Mesendoderm (in vitro differentiated cells): ENCODE data around the gene FBXL17.

Experiments
- DNase-seq: peaks from one replicate; pipeline ENCODE4 v3.0.0; 2013
- H2AK5ac ChIP-seq: 2 replicates; pipeline ENCODE4 v1.6.1; 2013; ENCODE audit warnings: low read length, inconsistent platforms
- H2BK120ac ChIP-seq: 2 replicates; pipeline ENCODE4 v1.6.1; 2013; ENCODE audit warnings: low read depth, mild to moderate bottlenecking, low read length, moderate library complexity, mixed read lengths
- H2BK15ac ChIP-seq: replicated peaks from 2 replicates; pipeline ENCODE4 v1.6.1; 2013; ENCODE audit warnings: low read depth, mild to moderate bottlenecking, moderate library complexity
- H2BK5ac ChIP-seq: 2 replicates; pipeline ENCODE4 v1.6.1; 2013; ENCODE audit warnings: low read length, inconsistent platforms
- H3K18ac ChIP-seq: 2 replicates; pipeline ENCODE4 v1.6.1; 2013; ENCODE audit warnings: mild to moderate bottlenecking, low read length, mixed read lengths
- H3K23ac ChIP-seq: one replicate; pipeline ENCODE4 v1.6.1; 2013; ENCODE audit warnings: low read length
- H3K27ac ChIP-seq: 2 replicates; pipeline ENCODE4 v1.5.1; 2013; ENCODE audit warnings: low read depth, mild to moderate bottlenecking, inconsistent platforms, low read length, moderate library complexity
- H3K27me3 ChIP-seq: 2 replicates; pipeline ENCODE4 v1.6.1; 2013; ENCODE audit warnings: low read length, control low read depth, mild to moderate bottlenecking, inconsistent platforms; ENCODE audit not compliant: insufficient read depth, poor library complexity
- H3K36me3 ChIP-seq: 2 replicates; pipeline ENCODE4 v1.6.1; 2013; ENCODE audit warnings: low read length, inconsistent platforms; ENCODE audit not compliant: control insufficient read depth, insufficient read depth
- H3K4ac ChIP-seq: one replicate; pipeline ENCODE4 v1.6.1; 2013; ENCODE audit warnings: low read depth, mild to moderate bottlenecking, low read length, moderate library complexity
- H3K4me1 ChIP-seq: 2 replicates; pipeline ENCODE4 v1.6.1; 2013; ENCODE audit warnings: low read depth, low read length, inconsistent platforms; ENCODE audit not compliant: control insufficient read depth
- H3K4me2 ChIP-seq: 2 replicates; pipeline ENCODE4 v1.6.1; 2013; ENCODE audit warnings: low read length
- H3K4me3 ChIP-seq: 2 replicates; pipeline ENCODE4 v1.5.1; 2013; ENCODE audit warnings: mild to moderate bottlenecking, low read length
- H3K56ac ChIP-seq: one replicate; pipeline ENCODE4 v1.6.1; 2013; ENCODE audit warnings: low read length
- H3K79me1 ChIP-seq: 2 replicates; pipeline ENCODE4 v1.6.1; 2013; ENCODE audit warnings: low read length, inconsistent platforms
- H3K79me2 ChIP-seq: 2 replicates; pipeline ENCODE4 v1.6.1; 2013; ENCODE audit warnings: mild to moderate bottlenecking, low read length; ENCODE audit not compliant: control insufficient read depth, insufficient read depth
- H3K9ac ChIP-seq: 2 replicates; pipeline ENCODE4 v1.6.1; 2013; ENCODE audit warnings: low read length, inconsistent platforms
- H4K5ac ChIP-seq: one replicate; pipeline ENCODE4 v1.6.1; 2013; ENCODE audit warnings: low read length
- H4K8ac ChIP-seq: one replicate; pipeline ENCODE4 v1.6.1; 2013; ENCODE audit warnings: low read depth, mild to moderate bottlenecking, control low read depth, low read length, moderate library complexity
- WGBS: extraction: QIAGEN DNeasy Blood & Tissue Kit; methylation state at CpG from one replicate; pipeline ENCODE4 v1.1.7; 2013; ENCODE audit warnings: low lambda C conversion rate, missing lambda C conversion rate; ENCODE audit not compliant: insufficient coverage; ENCODE audit errors: extremely low coverage; 5-methylcytosine and 5-hydroxymethylcytosine counted together

Gene FBXL17

DNA sequence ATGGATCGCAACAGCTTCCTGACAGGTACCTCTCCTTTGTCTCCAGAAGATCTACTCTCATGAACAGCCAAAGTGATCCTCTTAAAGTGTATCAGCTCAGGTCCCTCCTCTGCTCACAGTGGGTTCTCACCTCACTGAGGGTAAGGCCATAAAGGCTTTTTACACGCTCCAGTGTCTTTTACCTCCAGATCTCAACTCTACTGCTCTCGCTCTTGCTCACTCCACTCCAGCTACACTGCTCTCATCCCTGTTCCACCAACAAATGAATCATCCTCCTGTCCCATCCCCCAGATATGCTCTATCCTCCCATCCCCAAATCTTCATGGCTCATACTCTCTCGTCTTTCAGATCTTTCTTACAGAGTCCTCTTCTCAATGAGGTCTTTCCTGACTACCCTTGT, 462.5 kb downstream of the FBXL17 start:
- Histone ChIP-seq H3K79me2 (no peaks in the 10 kb centered on the region), H2BK5ac (no peak overlapping the region), H3K4me2 (no peak overlapping the region), H3K79me1 (no peaks in the 10 kb centered on the region), H3K18ac (no peak overlapping the region), H2BK120ac (no peak overlapping the region), H3K27me3 (no peaks in the 10 kb centered on the region), H3K9ac (no peak overlapping the region), H2BK15ac (no peak overlapping the region), H3K36me3 (no peaks in the 10 kb centered on the region), H4K8ac (no peak overlapping the region), H3K4me3 (no peak overlapping the region), H3K27ac (no peak overlapping the region), H3K4ac (no peak overlapping the region), H2AK5ac (no peak overlapping the region), H3K56ac (no peak overlapping the region), H4K5ac (no peak overlapping the region), H3K4me1 (no peaks in the 10 kb centered on the region), H3K23ac (no peak overlapping the region)
- no peak for DNase-seq
- no CpG with 5 or more reads among the region's 4 CpGs for WGBS

DNA sequence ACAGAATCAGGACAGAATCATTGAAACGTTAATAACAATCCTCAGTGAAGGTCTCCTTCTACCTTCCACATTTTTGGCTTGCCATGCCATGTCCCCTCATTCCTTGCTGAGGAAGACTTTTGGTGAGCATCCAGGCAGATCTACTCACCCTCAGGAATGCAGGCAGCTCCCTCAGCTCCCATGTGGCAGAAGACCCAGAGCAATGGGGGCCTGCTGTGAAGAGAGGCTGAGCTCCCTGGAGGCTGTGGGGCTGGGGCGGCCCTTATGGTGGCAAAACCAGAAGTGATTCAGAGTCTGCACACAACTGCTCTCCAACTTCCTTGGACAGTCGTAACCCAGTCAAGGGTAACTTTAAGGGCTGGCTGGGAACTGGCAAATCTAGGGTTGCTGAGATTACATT, 463.9 kb downstream of the FBXL17 start:
- no CpG with 5 or more reads among the region's 3 CpGs for WGBS
- no peak overlapping the region for H3K56ac ChIP-seq
- H3K23ac ChIP-seq: no peak overlapping the region
- H3K4me2 ChIP-seq: no peak overlapping the region
- no peak overlapping the region for H2BK15ac ChIP-seq
- no peaks in the 10 kb centered on the region for H3K79me1 ChIP-seq
- H3K27me3 ChIP-seq: no peaks in the 10 kb centered on the region
- no peak overlapping the region for H2AK5ac ChIP-seq
- H3K18ac ChIP-seq: no peak overlapping the region
- H4K8ac ChIP-seq: no peak overlapping the region
- H3K4me1 ChIP-seq: no peaks in the 10 kb centered on the region
- no peak overlapping the region for H3K27ac ChIP-seq
- H4K5ac ChIP-seq: no peak overlapping the region
- DNase-seq: peak; percentile 26
- no peak overlapping the region for H3K9ac ChIP-seq
- H2BK120ac ChIP-seq: no peak overlapping the region
- H3K4me3 ChIP-seq: no peak overlapping the region
- no peak overlapping the region for H3K4ac ChIP-seq
- H2BK5ac ChIP-seq: no peak overlapping the region
- no peaks in the 10 kb centered on the region for H3K79me2 ChIP-seq
- no peaks in the 10 kb centered on the region for H3K36me3 ChIP-seq

DNA sequence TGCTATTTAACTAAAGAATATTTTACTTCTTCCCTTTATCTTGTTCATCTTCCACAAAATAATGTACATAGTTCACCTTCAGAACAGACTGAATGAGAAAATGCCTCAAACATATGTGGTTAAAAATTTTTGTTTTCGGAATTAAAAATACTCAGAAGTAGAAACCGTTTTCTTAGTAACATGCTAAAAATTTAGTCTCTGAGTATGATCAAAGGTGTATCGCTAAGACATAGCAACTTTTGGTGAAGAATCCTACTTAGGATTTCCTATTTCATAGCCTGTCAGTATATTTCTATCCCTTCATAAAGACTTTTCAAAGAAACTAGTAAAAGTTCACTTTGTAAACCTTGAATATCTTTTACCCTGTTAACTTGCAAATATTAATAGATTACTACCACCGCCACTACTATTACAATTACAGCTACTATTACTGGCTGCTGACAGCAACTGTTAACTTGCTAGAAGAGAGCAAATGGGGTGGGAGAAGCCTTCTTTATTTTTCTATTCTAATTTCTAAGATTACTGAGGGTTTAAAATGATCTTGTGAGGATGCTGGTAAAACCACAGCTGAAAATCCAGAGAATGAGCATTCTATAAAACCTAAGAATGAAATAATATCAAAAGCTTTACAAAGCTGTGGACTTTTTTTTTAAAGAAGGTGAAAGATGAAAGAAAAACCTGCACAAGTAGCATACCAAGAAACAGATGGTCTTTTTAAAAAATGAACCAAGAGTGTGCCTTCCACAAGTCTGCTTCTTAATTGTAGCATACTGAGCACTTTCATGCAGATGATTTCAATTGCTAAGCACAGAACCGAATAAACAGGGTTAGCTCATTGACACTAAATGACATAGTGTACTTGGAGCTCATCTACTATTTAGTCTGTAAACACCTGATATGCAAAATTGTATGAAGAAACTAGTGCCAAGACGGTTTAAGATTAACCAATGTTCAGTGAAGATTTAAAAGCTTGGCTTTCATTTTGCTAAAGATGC, 464.9 kb downstream of the FBXL17 start:
- Histone ChIP-seq H4K8ac (no peak overlapping the region), H3K4ac (no peak overlapping the region), H2BK120ac (no peak overlapping the region), H2BK5ac (no peak overlapping the region), H2BK15ac (no peak overlapping the region), H3K9ac (no peak overlapping the region), H3K4me2 (no peak overlapping the region), H3K56ac (no peak overlapping the region), H3K79me1 (no peaks in the 10 kb centered on the region), H3K4me3 (no peak overlapping the region), H3K79me2 (no peaks in the 10 kb centered on the region), H2AK5ac (no peak overlapping the region), H3K27me3 (no peaks in the 10 kb centered on the region), H4K5ac (no peak overlapping the region), H3K23ac (no peak overlapping the region), H3K36me3 (no peaks in the 10 kb centered on the region), H3K4me1 (no peaks in the 10 kb centered on the region), H3K27ac (no peak overlapping the region), H3K18ac (no peak overlapping the region)
- no CpG with 5 or more reads among the region's 6 CpGs for WGBS
- DNase-seq: no peak

DNA sequence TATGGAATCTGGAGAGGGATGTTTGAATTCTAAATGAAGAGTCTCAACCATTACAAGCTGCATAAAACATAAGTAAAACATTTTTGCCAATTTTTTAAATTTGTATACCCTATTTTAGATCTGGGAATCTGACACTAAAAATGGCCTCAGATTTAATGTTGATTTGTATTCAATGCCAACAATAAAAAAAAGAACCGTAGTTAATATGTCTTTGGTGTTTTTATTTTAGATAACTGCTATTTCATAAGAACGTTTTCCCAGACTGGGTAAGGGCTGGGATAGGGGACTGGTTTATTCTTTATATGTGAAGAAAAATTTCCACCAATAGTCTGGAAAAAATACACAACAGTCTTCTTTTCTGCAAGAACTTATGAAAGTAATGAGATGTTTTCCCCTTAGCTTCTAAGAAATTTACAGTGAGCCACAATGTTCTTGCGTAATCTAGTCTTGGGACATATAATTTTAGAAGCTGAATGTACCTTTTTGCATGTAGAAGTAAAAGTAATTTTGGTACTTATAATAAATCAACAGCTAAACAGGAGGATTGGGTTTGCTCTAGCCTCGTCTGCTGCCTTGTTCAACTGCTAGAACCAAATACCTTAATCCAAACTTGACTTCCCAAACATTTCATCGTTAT, 466.6 kb downstream of the FBXL17 start:
- Histone ChIP-seq H2BK15ac (no peak overlapping the region), H3K36me3 (no peaks in the 10 kb centered on the region), H3K79me2 (no peaks in the 10 kb centered on the region), H3K4me3 (no peak overlapping the region), H2AK5ac (no peak overlapping the region), H4K5ac (no peak overlapping the region), H3K27me3 (no peaks in the 10 kb centered on the region), H3K9ac (no peak overlapping the region), H3K18ac (no peak overlapping the region), H3K27ac (no peak overlapping the region), H3K4ac (no peak overlapping the region), H3K23ac (no peak overlapping the region), H4K8ac (no peak overlapping the region), H2BK120ac (no peak overlapping the region), H3K79me1 (no peaks in the 10 kb centered on the region), H3K4me2 (no peak overlapping the region), H3K4me1 (no peaks in the 10 kb centered on the region), H3K56ac (no peak overlapping the region), H2BK5ac (no peak overlapping the region)
- DNase-seq: no peak
- WGBS: no CpG with 5 or more reads among the region's 5 CpGs

DNA sequence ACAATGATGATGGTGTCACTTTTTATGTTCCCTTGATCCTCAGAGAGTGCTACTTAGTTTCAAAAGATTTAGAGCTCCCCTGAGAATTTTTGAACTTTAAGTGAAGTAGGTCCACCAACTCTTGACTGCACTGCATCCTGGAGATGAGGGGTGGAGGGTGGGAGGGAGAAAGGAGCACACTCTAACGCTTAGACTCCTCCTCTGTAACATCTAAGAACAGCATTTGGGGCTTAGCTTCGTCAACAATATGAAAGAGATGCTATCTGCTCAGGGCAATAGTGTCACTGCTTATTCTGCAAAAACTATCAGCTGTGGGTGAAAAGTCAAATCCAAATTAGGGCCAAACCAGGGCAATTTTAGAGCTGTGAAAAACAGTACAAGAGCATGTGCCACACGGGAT, 468.4 kb downstream of the FBXL17 start:
- Histone ChIP-seq H3K36me3 (no peaks in the 10 kb centered on the region), H3K56ac (no peak overlapping the region), H3K23ac (no peak overlapping the region), H3K4me1 (no peaks in the 10 kb centered on the region), H3K27ac (no peak overlapping the region), H3K4ac (no peak overlapping the region), H3K4me3 (no peak overlapping the region), H4K5ac (no peak overlapping the region), H3K9ac (no peak overlapping the region), H4K8ac (no peak overlapping the region), H2AK5ac (no peak overlapping the region), H2BK5ac (no peak overlapping the region), H2BK15ac (no peak overlapping the region), H3K18ac (no peak overlapping the region), H3K27me3 (no peaks in the 10 kb centered on the region), H3K79me1 (no peaks in the 10 kb centered on the region), H3K4me2 (no peak overlapping the region), H3K79me2 (no peaks in the 10 kb centered on the region), H2BK120ac (no peak overlapping the region)
- DNase-seq: no peak
- WGBS: no CpG with 5 or more reads among the region's 3 CpGs
